H1 (cell line): Measurements from ENCODE around the gene C2CD4A. TPM values are rescaled to one million over a fixed set of nuclear protein-coding genes. Genes with fewer than 3 reads are reported as not detected.

Experiments
- CTCF ChIA-PET: fragments of 300-600 bp; sonication (Branson Sonifier 250); formaldehyde crosslinking; loops from one replicate; lab custom pipeline; 2021; ENCODE audit not compliant: partially characterized antibody; lab: Charles Lee
- POLR2A ChIA-PET: fragments of 300-600 bp; sonication (Branson Sonifier 250); formaldehyde crosslinking; loops from one replicate; lab custom pipeline; 2021; ENCODE audit warnings: inconsistent platforms; ENCODE audit not compliant: partially characterized antibody; lab: Charles Lee
- DNase-seq, 2 experiments: peaks; one replicate each; pipeline versions ENCODE4 v3.0.0 to v3.0.0-alpha.2; 2010 to 2022; ENCODE audit warnings: low spot score in 2 of 2, low read depth in 1 of 2, mixed read lengths in 1 of 2
- FAIRE-seq: peaks from 2 replicates; lab custom pipeline; 2011; peaks lifted over from hg19 to GRCh38; lab: Jason Lieb, UNC
- H2AFZ ChIP-seq: 2 replicates; pipeline ENCODE4 v1.8.1; 2012; ENCODE audit warnings: low read length, inconsistent platforms
- H2AK5ac ChIP-seq: 2 replicates; pipeline ENCODE4 v1.6.1; 2013; ENCODE audit warnings: low read depth, low read length
- H2BK120ac ChIP-seq: replicated peaks from 2 replicates; pipeline ENCODE3; 2013; ENCODE audit warnings: low read depth, low read length, inconsistent platforms
- H2BK12ac ChIP-seq: 2 replicates; pipeline ENCODE4 v1.6.1; 2013; ENCODE audit warnings: low read depth, low read length
- H2BK15ac ChIP-seq: 2 replicates; pipeline ENCODE4 v1.6.1; 2013; ENCODE audit warnings: low read length
- H2BK20ac ChIP-seq: 2 replicates; pipeline ENCODE4 v1.6.1; 2013; ENCODE audit warnings: low read length
- H2BK5ac ChIP-seq: 2 replicates; pipeline ENCODE4 v1.6.1; 2013; ENCODE audit warnings: low read depth, low read length
- H3K14ac ChIP-seq: 2 replicates; pipeline ENCODE4 v1.6.1; 2013; ENCODE audit warnings: inconsistent platforms; ENCODE audit not compliant: insufficient read length
- H3K18ac ChIP-seq: 2 replicates; pipeline ENCODE4 v1.6.1; 2013; ENCODE audit warnings: low read length; ENCODE audit errors: extremely low read depth
- H3K23ac ChIP-seq: 2 replicates; pipeline ENCODE4 v1.6.1; 2013; ENCODE audit warnings: inconsistent platforms; ENCODE audit not compliant: insufficient read length
- H3K23me2 ChIP-seq: 2 replicates; pipeline ENCODE4 v1.6.1; 2013; ENCODE audit warnings: low read depth, low read length
- H3K27ac ChIP-seq: 2 replicates; pipeline ENCODE4 v1.6.1; 2011; ENCODE audit warnings: low read depth, low read length, inconsistent platforms
- H3K27me3 ChIP-seq, 4 experiments: replicated peaks in 1 of 4; 1 replicate in 1 of 4; 2 replicates in 3 of 4; pipeline versions ENCODE4 v1.6.1 to v1.8.1; 2011 to 2013; ENCODE audit warnings: low read length in 3 of 4, mild to moderate bottlenecking in 3 of 4, inconsistent platforms in 2 of 4, mixed read lengths in 2 of 4, moderate library complexity in 1 of 4; ENCODE audit not compliant: control insufficient read depth in 3 of 4, insufficient read depth in 3 of 4; ENCODE audit errors: extremely low read depth in 1 of 4
- H3K36me3 ChIP-seq, 4 experiments: 2 replicates each; pipeline versions ENCODE4 v1.6.1 to v1.8.1; 2011 to 2013; ENCODE audit warnings: mild to moderate bottlenecking in 4 of 4, low read length in 3 of 4, moderate library complexity in 2 of 4, control low read depth in 1 of 4, inconsistent platforms in 1 of 4; ENCODE audit not compliant: insufficient read depth in 4 of 4, control insufficient read depth in 2 of 4
- H3K4ac ChIP-seq: replicated peaks from 2 replicates; pipeline ENCODE3; 2013; ENCODE audit warnings: low read length, low read depth, mixed read lengths, inconsistent platforms; ENCODE audit not compliant: insufficient read length
- H3K4me1 ChIP-seq, 4 experiments: replicated peaks in 1 of 4; 1 replicate in 1 of 4; 2 replicates in 3 of 4; pipeline versions ENCODE4 v1.6.1 to v1.8.1; 2011 to 2013; ENCODE audit warnings: low read length in 3 of 4, inconsistent platforms in 2 of 4, mixed read lengths in 1 of 4; ENCODE audit not compliant: insufficient read depth in 4 of 4, control insufficient read depth in 3 of 4
- H3K4me2 ChIP-seq, 2 experiments: 2 replicates each; pipeline versions ENCODE4 v1.6.1 to v1.8.1; 2011 to 2013; ENCODE audit warnings: low read depth in 2 of 2, low read length in 2 of 2, control low read depth in 1 of 2, inconsistent platforms in 1 of 2, mild to moderate bottlenecking in 1 of 2; ENCODE audit not compliant: insufficient read depth in 1 of 2
- H3K4me3 ChIP-seq, 4 experiments: fragments of 200-600, 300-600 bp in 1 of 4; sonication (generic), shearing (Covaris generic), sonication (Bioruptor Twin) in 1 of 4; 2 replicates each; pipeline versions ENCODE4 v1.5.1 to v1.8.1; 2011 to 2016; ENCODE audit warnings: low read length in 4 of 4, low read depth in 3 of 4, control low read depth in 2 of 4, inconsistent platforms in 2 of 4, mild to moderate bottlenecking in 2 of 4, mixed read lengths in 1 of 4, moderate library complexity in 1 of 4; ENCODE audit not compliant: insufficient read depth in 2 of 4; ENCODE audit errors: extremely low read depth in 1 of 4
- H3K56ac ChIP-seq: replicated peaks from 2 replicates; pipeline ENCODE3; 2013; ENCODE audit warnings: low read depth, mild to moderate bottlenecking, mixed read lengths, low read length, inconsistent platforms; ENCODE audit not compliant: insufficient read length
- H3K79me1 ChIP-seq: 2 replicates; pipeline ENCODE4 v1.6.1; 2013; ENCODE audit warnings: low read depth, low read length, control low read depth
- H3K79me2 ChIP-seq, 2 experiments: 2 replicates each; pipeline versions ENCODE4 v1.6.1 to v1.8.1; 2012 to 2013; ENCODE audit warnings: low read length in 2 of 2, mild to moderate bottlenecking in 2 of 2, inconsistent platforms in 1 of 2; ENCODE audit not compliant: insufficient read depth in 2 of 2, control insufficient read depth in 1 of 2
- H3K9ac ChIP-seq, 4 experiments: replicated peaks in 1 of 4; 1 replicate in 1 of 4; 2 replicates in 3 of 4; pipeline versions ENCODE4 v1.6.1 to v1.8.1; 2011 to 2013; ENCODE audit warnings: low read depth in 3 of 4, low read length in 3 of 4, control low read depth in 2 of 4, mild to moderate bottlenecking in 2 of 4, moderate library complexity in 2 of 4, inconsistent platforms in 1 of 4; ENCODE audit errors: extremely low read depth in 1 of 4
- H3K9me3 ChIP-seq, 2 experiments: 2 replicates each; pipeline versions ENCODE4 v1.6.1 to v1.8.1; 2012 to 2013; ENCODE audit warnings: mild to moderate bottlenecking in 2 of 2, moderate library complexity in 2 of 2, control low read depth in 1 of 2, inconsistent platforms in 1 of 2, low read depth in 1 of 2, low read length in 1 of 2, mixed read lengths in 1 of 2; ENCODE audit not compliant: insufficient read depth in 2 of 2
- H4K20me1 ChIP-seq, 2 experiments: replicated peaks in 1 of 2; 2 replicates each; pipeline versions ENCODE3 to v1.8.1; 2011 to 2013; ENCODE audit warnings: inconsistent platforms in 2 of 2, low read length in 2 of 2, mild to moderate bottlenecking in 1 of 2; ENCODE audit not compliant: insufficient read depth in 2 of 2, control insufficient read depth in 1 of 2
- H4K5ac ChIP-seq: 2 replicates; pipeline ENCODE4 v1.6.1; 2013; ENCODE audit warnings: low read length, low read depth, mixed read lengths, inconsistent platforms; ENCODE audit not compliant: insufficient read length
- H4K8ac ChIP-seq: 2 replicates; pipeline ENCODE4 v1.8.0; 2013; ENCODE audit warnings: mild to moderate bottlenecking, moderate library complexity, low read length, inconsistent platforms; ENCODE audit not compliant: insufficient read depth; ENCODE audit errors: extremely low read depth
- H4K91ac ChIP-seq: replicated peaks from 2 replicates; pipeline ENCODE3; 2013; ENCODE audit warnings: low read length, mixed read lengths, inconsistent platforms; ENCODE audit not compliant: insufficient read length
- GTF2F1 ChIP-seq: IDR thresholded peaks from 2 replicates; pipeline ENCODE4 v1.6.1; 2012; ENCODE audit warnings: low read depth, low read length, improper control_type of control experiment, borderline replicate concordance
- HDAC6 ChIP-seq: IDR thresholded peaks from one replicate; pipeline ENCODE4 v1.7.1; 2012; ENCODE audit warnings: low read depth, mild to moderate bottlenecking, inconsistent platforms, low read length, moderate library complexity
- JUN ChIP-seq: IDR thresholded peaks from 2 replicates; pipeline ENCODE4 v1.6.1; 2011; ENCODE audit warnings: low read depth, mild to moderate bottlenecking, improper control_type of control experiment, low read length
- RBBP5 ChIP-seq: IDR thresholded peaks from 2 replicates; pipeline ENCODE4 v1.7.1; 2012; ENCODE audit warnings: low read depth, mild to moderate bottlenecking, inconsistent platforms, low read length, moderate library complexity, borderline replicate concordance
- RNF2 ChIP-seq: fragments of 200-900, 300-1000 bp; sonication (generic); IDR thresholded peaks from 2 replicates; pipeline ENCODE4 v1.7.1; 2016; ENCODE audit warnings: borderline replicate concordance, low read depth, mild to moderate bottlenecking, antibody characterized with exemption, low read length; ENCODE audit not compliant: poor library complexity, severe bottlenecking; ENCODE audit errors: missing control alignments
- SP1 ChIP-seq: IDR thresholded peaks from 2 replicates; pipeline ENCODE4 v1.6.1; 2011; ENCODE audit warnings: low read depth, low read length
- SP2 ChIP-seq: IDR thresholded peaks from 2 replicates; pipeline ENCODE4 v1.6.1; 2012; ENCODE audit warnings: mild to moderate bottlenecking, low read length, inconsistent platforms
- SUZ12 ChIP-seq: fragments of 200-600 bp; sonication (generic); IDR thresholded peaks from 2 replicates; pipeline ENCODE4 v1.6.1; 2012; ENCODE audit warnings: mild to moderate bottlenecking, inconsistent platforms, low read length, moderate library complexity, mixed read lengths
- TAF1 ChIP-seq: IDR thresholded peaks from 2 replicates; pipeline ENCODE4 v1.6.1; 2011; ENCODE audit warnings: mild to moderate bottlenecking, low read depth, low read length
- TCF12 ChIP-seq: IDR thresholded peaks from 2 replicates; pipeline ENCODE4 v1.6.1; 2011; ENCODE audit warnings: low read depth, mild to moderate bottlenecking, low read length
- USF2 ChIP-seq: IDR thresholded peaks from 2 replicates; pipeline ENCODE4 v1.6.1; 2011; ENCODE audit warnings: low read length, improper control_type of control experiment
- ZNF274 ChIP-seq: IDR thresholded peaks from 2 replicates; pipeline ENCODE4 v1.7.0; 2012; ENCODE audit warnings: low read length, borderline replicate concordance; ENCODE audit errors: extremely low read depth
- WGBS, 2 experiments: shearing (Covaris generic) in 1 of 2; methylation state at CpG; one replicate each; pipeline versions ENCODE4 v1.1.6 to v1.1.7; 2013 to 2015; ENCODE audit warnings: low lambda C conversion rate in 2 of 2, mixed read lengths in 2 of 2, inconsistent platforms in 1 of 2, low coverage in 1 of 2, missing lambda C conversion rate in 1 of 2; ENCODE audit not compliant: insufficient replicate concordance in 2 of 2, insufficient coverage in 1 of 2, insufficient read length in 1 of 2; ENCODE audit errors: extremely low coverage in 1 of 2, missing lambda C conversion rate in 1 of 2; 5-methylcytosine and 5-hydroxymethylcytosine counted together
- polyA plus RNA-seq, 7 experiments: library from polyadenylated mRNA; depleted of rRNA in 3 of 7; stranded (reverse) in 5 of 7; unstranded in 2 of 7; fragments of >200 nt in 5 of 7; fragments of 200-250 nt in 2 of 7; gene quantifications; 1 replicate in 5 of 7; 2 replicates in 1 of 7; 4 replicates in 1 of 7; pipeline versions ENCODE4 v1.2.1 to v1.2.3, GENCODE V29; 2011 to 2013; ENCODE audit warnings: missing spikeins in 2 of 7, mixed read lengths in 2 of 7
- total RNA-seq: library from RNA; stranded (reverse); fragmentation: NEBNext Ultra II Directional; extraction: Animal tissue kit (Norgen Biotek cat#: 25700); gene quantifications from 2 replicates; pipeline ENCODE4 v1.2.1, GENCODE V29; 2021
- TF ChIP-seq, protein P1 (sequence below): IDR thresholded peaks from 2 replicates; pipeline ENCODE4 v1.6.1; 2011; ENCODE audit warnings: low read depth, mild to moderate bottlenecking, low read length; ENCODE audit not compliant: insufficient read depth

The C2CD4A gene
- total and polyA plus RNA-seq, 2 of the 8 experiments (the other 6 are each of a cell fraction or from before 2014, with no cell fraction given): not detected

GRCh38 chr15:62068810-62069167 lies 2.0 kb downstream of the C2CD4A start:
- Histone ChIP-seq H3K18ac (no peak overlapping the region), H3K4ac (no peak overlapping the region), H3K79me2 (no peaks in the 10 kb centered on the region), H4K20me1 (peaks cover 0 to 5% of the 10 kb centered on the region in 2 experiments), H3K27ac (no peak overlapping the region), H4K8ac (no peak overlapping the region), H3K36me3 (no peaks in the 10 kb centered on the region), H3K4me1 (peaks cover 3 to 7% (median 6%) of the 10 kb centered on the region in 4 experiments; a peak in 4 of 7 replicates), H3K79me1 (no peaks in the 10 kb centered on the region), H4K5ac (no peak overlapping the region), H3K27me3 (peaks cover 15 to 43% (median 34%) of the 10 kb centered on the region in 4 experiments), H3K14ac (no peak overlapping the region), H2AK5ac (no peak overlapping the region), H2BK12ac (no peak overlapping the region), H2BK120ac (no peak overlapping the region), H2BK5ac (no peak overlapping the region), H3K23me2 (peaks cover 9% of the 10 kb centered on the region; the same call in 1 of the 2 replicates), H4K91ac (no peak overlapping the region), H2BK15ac (no peak overlapping the region), H3K9me3 (no peaks in the 10 kb centered on the region), H3K9ac (no peak overlapping the region), H3K4me2 (peak overlapping the region; percentile 62 to 63; a peak in 3 of 4 replicates), H2BK20ac (no peak overlapping the region), H2AFZ (no peak overlapping the region), H3K56ac (no peak overlapping the region), H3K23ac (no peak overlapping the region), H3K4me3 (peak overlapping the region in 3 of 4 experiments; percentile 9 to 56 (median 10); a peak in 4 of 8 replicates)
- POLR2A ChIA-PET: no interaction called here
- no peak for FAIRE-seq
- WGBS, 2 experiments: 89% methylated on average over 4 of the region's 4 CpGs; no CpG with 5 or more reads in 1 of the 2 experiments
- no peak for DNase-seq
- CTCF ChIA-PET: interaction anchor here (1.3 to 2.3 kb wide), 2 partner anchors 14 to 238 kb away, joined by 4 to 7 read pairs; no protein-coding TSS in a partner anchor
- TF ChIP-seq, protein P1, sequence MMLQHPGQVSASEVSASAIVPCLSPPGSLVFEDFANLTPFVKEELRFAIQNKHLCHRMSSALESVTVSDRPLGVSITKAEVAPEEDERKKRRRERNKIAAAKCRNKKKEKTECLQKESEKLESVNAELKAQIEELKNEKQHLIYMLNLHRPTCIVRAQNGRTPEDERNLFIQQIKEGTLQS: no peak
- TF ChIP-seq ZNF274 (no peak), TAF1 (no peak), SP1 (no peak), SP2 (no peak), RBBP5 (no peak), GTF2F1 (no peak), HDAC6 (no peak), SUZ12 (no peak), JUN (no peak), USF2 (no peak), TCF12 (no peak), RNF2 (no peak)
